Vagina (tissue), 2 donors: ENCODE data around the gene PARD6B.

Experiments used
- CTCF ChIP-seq, 3 experiments: fragments of 450-650 bp in 2 of 3; fragments of 200-600 bp in 1 of 3; sonication (generic) in 1 of 3; IDR thresholded peaks; one replicate each; pipeline ENCODE4 v1.5.1; 2017 to 2019; ENCODE audit warnings: antibody characterized with exemption in 3 of 3, mild to moderate bottlenecking in 2 of 3, moderate library complexity in 2 of 3
- POLR2A ChIP-seq, 2 donors: fragments of 450-650 bp; IDR thresholded peaks; one replicate each; pipeline ENCODE4 v1.6.1; 2017; ENCODE audit warnings: antibody characterized with exemption in 2 of 2, mild to moderate bottlenecking in 2 of 2, moderate library complexity in 2 of 2
- POLR2AphosphoS5 ChIP-seq, 2 donors: sonication (generic); formaldehyde crosslinking; IDR thresholded peaks; one replicate each; pipeline ENCODE4 v1.9.0; 2017; ENCODE audit warnings: antibody characterized with exemption in 2 of 2, mild to moderate bottlenecking in 2 of 2, low read depth in 1 of 2; ENCODE audit not compliant: insufficient read depth in 1 of 2

- TF ChIP-seq CTCF (IDR thresholded peaks at IDR 0.05) (no peak), POLR2AphosphoS5 (IDR thresholded peaks at IDR 0.05; ENCODE audit: insufficient read depth in 1 of 2, low read depth in 1 of 2) (no peak), POLR2A (IDR thresholded peaks at IDR 0.05) (no peak)
Measured at GRCh38 chr20:50776122-50776817, 44.9 kb downstream of the PARD6B start.
